ENCODE data around the gene CELF5. TPM values are rescaled to one million over a fixed set of nuclear protein-coding genes. Genes with fewer than 3 reads are reported as not detected.
A peak's percentile ranks its signal among the peaks of the same experiment; 100 is the strongest.

The CELF5 gene
- total RNA-seq (not detected), polyA plus RNA-seq (not detected)
- long read RNA-seq, donor 1: 0 reads
- long read RNA-seq, donor 2: 0 reads
- long read RNA-seq, donor 3: 0 reads

DNA sequence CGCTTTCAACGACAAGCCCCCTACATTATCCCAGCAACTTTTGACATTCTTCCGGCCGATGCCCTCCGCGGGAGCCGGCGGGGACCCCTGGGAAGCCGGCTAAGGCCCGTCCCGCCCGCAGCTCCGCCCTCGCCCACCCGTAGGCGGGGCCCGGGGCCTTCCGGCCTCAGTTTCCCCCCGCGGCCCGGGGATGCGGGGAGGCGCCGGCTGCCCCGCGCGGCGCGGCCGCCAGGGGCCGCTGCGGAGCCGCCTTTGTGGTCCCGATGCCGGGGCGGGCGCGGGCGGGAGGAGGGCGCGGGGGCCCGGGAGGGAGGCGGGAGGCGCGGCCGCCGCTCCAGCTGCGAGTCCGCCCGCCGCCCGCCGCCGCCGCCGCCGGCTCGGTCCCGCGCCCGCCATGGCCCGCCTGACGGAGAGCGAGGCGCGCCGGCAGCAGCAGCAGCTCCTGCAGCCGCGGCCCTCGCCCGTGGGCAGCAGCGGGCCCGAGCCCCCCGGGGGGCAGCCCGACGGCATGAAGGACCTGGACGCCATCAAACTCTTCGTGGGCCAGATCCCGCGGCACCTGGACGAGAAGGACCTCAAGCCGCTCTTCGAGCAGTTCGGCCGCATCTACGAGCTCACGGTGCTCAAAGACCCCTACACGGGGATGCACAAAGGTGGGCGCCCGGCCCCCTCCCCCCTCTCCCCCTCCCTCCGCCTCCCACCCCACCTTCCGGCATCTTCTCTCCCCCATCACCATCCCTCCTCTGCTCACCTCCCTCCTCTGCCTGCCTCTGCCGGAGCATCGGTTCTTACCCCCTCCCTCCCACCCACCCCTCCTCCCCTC is at the start of gene CELF5:
Gene CELF5, plus strand, starts transcription at position 316 of the 823 bp plus-strand sequence. Its CDS starts 79 bp downstream, at position 395.
- H3K36me3 ChIP-seq: no peaks in the 10 kb centered on the region
- DNase-seq (peak in 1 of 2 donors; percentile 59), ATAC-seq (peak in 4 of 8 donors; percentile 46 to 73 (median 66))
- peaks cover 0 to 3% (median 0%) of the 10 kb centered on the region in 9 donors for H3K4me1 ChIP-seq
- 2 to 3% methylated on average over 64 to 74 of the region's 94 CpGs for WGBS, 2 donors
- intact Hi-C loops (cut with DNase I): no loop called here
- H3K9me3 ChIP-seq: no peaks in the 10 kb centered on the region
- peak within 1 kb of the TSS in 5 of 10 donors; percentile 12 to 30 (median 22) for H3K4me3 ChIP-seq
- TF ChIP-seq CTCF (IDR thresholded peaks at IDR 0.05): peak; percentile 28 to 69 (median 43)
- H3K27me3 ChIP-seq: peaks cover 7 to 86% (median 76%) of the 10 kb centered on the region in 7 donors
- no peak within 1 kb of the TSS for H3K27ac ChIP-seq

DNA sequence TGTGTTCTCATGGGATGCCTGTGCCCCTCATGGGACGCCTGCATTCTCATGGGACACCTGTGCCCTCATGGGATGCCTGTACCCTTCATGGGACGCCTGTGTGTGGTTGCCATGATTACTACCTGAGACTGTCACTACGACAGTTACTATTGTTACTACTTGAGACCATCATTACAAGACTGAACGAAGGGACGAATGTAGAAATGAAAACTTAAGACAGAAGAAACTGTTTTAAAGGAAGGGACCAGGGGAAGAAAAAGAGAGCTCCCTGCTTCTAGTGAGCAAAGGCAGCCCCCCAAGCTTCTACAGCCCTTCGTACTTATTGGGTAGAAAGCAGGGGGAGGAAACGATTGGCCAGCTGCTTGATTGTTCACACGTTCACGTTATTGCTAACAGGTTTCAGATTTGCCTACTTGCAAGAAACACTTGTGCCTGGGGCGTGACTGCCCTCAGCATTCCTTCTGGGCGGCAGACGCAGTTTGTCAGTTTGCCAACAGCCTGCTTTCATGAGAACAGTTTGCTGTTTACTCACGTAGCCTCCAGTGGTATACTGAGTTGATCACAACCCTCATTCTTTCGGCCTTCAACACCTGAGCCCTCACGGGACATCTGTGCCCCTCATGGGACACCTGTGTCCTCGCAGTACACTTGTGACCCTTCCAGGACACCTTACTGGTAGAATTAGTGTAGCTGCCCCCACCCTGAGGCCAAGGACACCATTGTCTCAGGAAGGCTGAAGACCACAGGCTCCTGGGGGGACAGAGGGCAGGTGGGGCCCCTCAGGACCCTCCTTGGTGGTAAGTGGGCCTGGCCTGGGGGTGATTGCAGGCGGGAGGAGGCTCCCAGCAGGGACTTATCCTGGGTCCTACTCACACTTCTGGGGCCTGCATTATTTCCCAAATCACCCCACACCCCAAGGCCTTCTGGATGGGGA is 48.4 kb upstream of the CELF5 start:
- peak overlapping the region in 1 of 10 donors; percentile 79 for H3K27ac ChIP-seq
- WGBS, 2 donors: 50 to 55% methylated on average over 17 of the region's 17 CpGs
- peaks cover 0 to 31% (median 3%) of the 10 kb centered on the region in 9 donors for H3K4me1 ChIP-seq
- no peak for TF ChIP-seq CTCF (IDR thresholded peaks at IDR 0.05)
- no peak overlapping the region for H3K4me3 ChIP-seq
- H3K36me3 ChIP-seq: peaks cover 0 to 3% (median 0%) of the 10 kb centered on the region in 9 donors
- no peak for DNase-seq
- H3K9me3 ChIP-seq: no peaks in the 10 kb centered on the region
- intact Hi-C loops (cut with DNase I): no loop called here
- peak in 1 of 8 donors; percentile 5 for ATAC-seq
- no peaks in the 10 kb centered on the region for H3K27me3 ChIP-seq

- Histone ChIP-seq H3K27me3 (no peaks in the 10 kb centered on the region), H3K36me3 (peaks cover 0 to 3% (median 0%) of the 10 kb centered on the region in 9 donors), H3K9me3 (no peaks in the 10 kb centered on the region), H3K4me1 (peaks cover 0 to 35% (median 3%) of the 10 kb centered on the region in 9 donors), H3K27ac (peak overlapping the region in 1 of 10 donors; percentile 79), H3K4me3 (peak overlapping the region in 1 of 10 donors; percentile 40)
- ATAC-seq (peak in 5 of 8 donors; percentile 15 to 44 (median 19)), DNase-seq (no peak)
- intact Hi-C loops (cut with DNase I): no loop called here
- WGBS, 2 donors: 79 to 83% methylated on average over 11 of the region's 11 CpGs
- no peak for TF ChIP-seq CTCF (IDR thresholded peaks at IDR 0.05)
Measured at GRCh38 chr19:3176715-3177501, 47.6 kb upstream of the CELF5 start.
